IPS-18c (cell line): Measurements from ENCODE around the gene OGFR.

Experiments used
- H3K4me3 ChIP-seq: 2 replicates; pipeline ENCODE4 v1.7.0; 2013; ENCODE audit warnings: low read depth, mild to moderate bottlenecking, low read length, moderate library complexity; ENCODE audit not compliant: insufficient read depth
- H3K9me3 ChIP-seq: one replicate; pipeline ENCODE4 v1.6.1; 2013; ENCODE audit warnings: mild to moderate bottlenecking, low read length, moderate library complexity; ENCODE audit not compliant: control insufficient read depth, insufficient read depth

Gene OGFR

GRCh38 chr20:62816884-62817873 is 12.5 kb downstream of the OGFR start, which contains the start of gene COL9A3:
COL9A3 (plus strand) TSS chr20:62817050; CDS start chr20:62817065, 15 bp downstream.
- H3K9me3 ChIP-seq, result no peaks in the 10 kb centered on the region
- H3K4me3 ChIP-seq, result peak within 1 kb of the TSS; percentile 58

- Histone ChIP-seq H3K9me3 (no peaks in the 10 kb centered on the region), H3K4me3 (peak overlapping the region; percentile 58; the same call in 1 of the 2 replicates)
Observed at GRCh38 chr20:62817975-62818591, 13.4 kb downstream of the OGFR start.

DNA sequence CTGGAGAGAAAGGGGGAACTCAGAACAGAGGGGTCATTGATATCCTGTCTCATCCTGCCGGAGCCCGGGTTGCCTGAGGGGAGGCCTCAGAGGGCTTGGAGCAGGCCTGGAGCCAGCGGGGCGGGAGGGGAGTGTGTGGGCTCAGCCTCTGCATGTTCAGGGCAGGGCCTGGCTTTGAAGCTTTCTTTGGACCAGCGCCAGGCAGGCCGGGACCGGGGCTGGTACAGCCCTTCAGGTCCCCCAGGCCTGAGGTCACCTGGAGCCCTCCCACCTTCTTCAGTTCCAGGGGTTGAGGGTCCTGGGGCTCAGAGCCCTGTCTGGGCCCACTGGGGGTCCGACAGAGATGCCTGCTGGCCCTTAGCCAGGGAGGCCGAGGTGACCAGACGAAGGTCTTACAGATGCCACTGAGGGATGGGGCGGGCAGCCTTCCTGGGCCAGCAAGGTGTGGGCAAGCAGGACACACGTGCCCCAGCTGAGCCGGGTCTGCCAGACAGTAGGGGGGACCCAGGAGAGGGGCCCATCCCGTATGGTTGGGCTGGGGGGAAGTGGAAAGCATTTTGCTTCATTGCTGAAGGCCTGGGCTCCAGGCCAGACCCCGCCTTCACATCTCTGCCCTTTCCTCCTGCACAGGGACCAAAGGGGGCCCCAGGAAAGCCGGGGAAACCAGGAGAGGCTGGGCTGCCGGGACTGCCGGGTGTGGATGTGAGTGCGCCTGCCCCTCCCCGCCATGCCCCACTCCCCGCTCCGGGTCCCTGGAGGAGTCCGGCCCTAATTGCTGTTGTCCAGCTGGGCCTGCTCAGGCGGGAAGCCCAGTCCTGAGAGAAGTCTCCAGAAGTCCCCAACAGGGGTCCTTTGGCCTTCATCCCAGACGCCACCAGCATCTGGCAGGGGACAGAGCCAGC is 14.2 kb downstream of the OGFR start:
- H3K9me3 ChIP-seq, result no peaks in the 10 kb centered on the region
- H3K4me3 ChIP-seq, result no peak overlapping the region

- no peaks in the 10 kb centered on the region for H3K9me3 ChIP-seq
- no peak overlapping the region for H3K4me3 ChIP-seq
Observed at GRCh38 chr20:62819494-62820174, 15.0 kb downstream of the OGFR start.

GRCh38 chr20:62820208-62820961 is 15.8 kb downstream of the OGFR start:
- H3K9me3 ChIP-seq, result no peaks in the 10 kb centered on the region

DNA sequence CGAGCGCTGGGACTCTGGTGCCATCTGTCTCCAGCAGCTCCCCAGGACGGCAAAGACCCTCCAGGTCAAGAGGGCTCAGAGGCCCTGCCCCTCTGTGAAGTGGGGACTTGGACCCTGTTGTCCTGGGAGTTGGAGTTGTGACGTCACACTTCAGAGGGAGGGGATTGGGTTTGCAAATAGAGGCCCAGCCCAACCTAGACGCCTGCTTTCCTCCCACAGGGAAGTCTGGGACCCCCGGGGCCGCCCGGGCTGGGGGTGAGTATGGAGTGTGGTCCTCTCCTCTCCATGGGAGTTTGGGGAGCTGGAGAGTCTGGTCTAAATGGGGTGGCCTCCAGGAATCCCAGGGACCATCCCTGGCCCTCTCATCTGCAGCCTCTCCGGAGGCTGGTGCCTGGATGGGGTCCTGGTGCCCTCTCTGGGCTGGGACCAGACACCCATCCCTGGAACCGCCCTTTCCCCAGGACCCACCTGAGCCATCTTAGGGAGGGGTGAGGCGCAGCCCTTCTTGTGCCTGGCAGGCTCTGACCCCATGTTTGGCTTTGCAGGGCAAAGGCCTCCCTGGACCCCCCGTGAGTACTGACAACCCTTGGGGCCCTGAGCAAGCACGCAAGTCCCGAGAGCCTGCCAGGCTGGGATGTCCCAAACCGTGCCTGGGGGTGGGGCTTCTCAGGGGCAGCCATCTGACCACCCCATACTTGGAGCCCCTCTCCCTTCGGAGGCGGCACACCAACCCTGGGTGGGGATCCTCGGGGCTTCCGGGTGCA is 16.5 kb downstream of the OGFR start:
- H3K4me3 ChIP-seq, result no peak overlapping the region; the same call in 1 of the 2 replicates
- no peaks in the 10 kb centered on the region for H3K9me3 ChIP-seq

More at GRCh38 chr20:62820208-62820961, 15.8 kb downstream of the OGFR start:
- H3K4me3 ChIP-seq, result no peak overlapping the region; the same call in 1 of the 2 replicates

GRCh38 chr20:62821726-62822210 is 17.1 kb downstream of the OGFR start:
- H3K4me3 ChIP-seq, result no peak overlapping the region
- H3K9me3 ChIP-seq, result no peaks in the 10 kb centered on the region

DNA sequence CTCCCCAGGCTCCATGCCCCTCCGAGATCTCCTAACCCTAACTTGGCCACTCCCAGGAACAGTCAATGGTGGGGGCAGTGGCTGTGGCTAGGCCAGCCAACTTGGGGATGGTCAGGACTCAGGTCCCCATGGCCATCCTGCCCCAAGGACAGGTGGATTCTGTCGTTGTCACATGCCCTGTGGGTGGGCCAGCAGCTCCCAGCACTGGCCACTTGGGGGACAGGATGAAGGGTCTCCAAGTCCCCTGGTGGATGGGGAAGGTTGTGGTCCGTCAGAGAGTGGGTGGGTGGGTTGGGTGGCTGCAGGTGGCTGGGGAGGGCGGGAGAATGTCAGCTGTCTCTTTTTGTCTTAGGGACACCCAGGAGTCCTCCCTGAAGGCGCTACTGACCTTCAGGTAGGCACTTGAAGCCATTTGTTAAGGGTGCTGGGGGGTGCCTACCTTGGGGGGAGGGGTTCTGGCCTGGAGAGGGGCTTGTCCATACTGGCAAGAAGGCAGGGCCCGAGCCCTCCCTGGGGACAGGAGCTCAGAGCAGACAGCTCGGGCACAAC is 17.7 kb downstream of the OGFR start:
- Histone ChIP-seq H3K9me3 (no peaks in the 10 kb centered on the region), H3K4me3 (no peak overlapping the region)

- H3K4me3 ChIP-seq, result no peak overlapping the region
- H3K9me3 ChIP-seq, result no peaks in the 10 kb centered on the region
Observed at GRCh38 chr20:62822788-62823651, 18.4 kb downstream of the OGFR start.

DNA sequence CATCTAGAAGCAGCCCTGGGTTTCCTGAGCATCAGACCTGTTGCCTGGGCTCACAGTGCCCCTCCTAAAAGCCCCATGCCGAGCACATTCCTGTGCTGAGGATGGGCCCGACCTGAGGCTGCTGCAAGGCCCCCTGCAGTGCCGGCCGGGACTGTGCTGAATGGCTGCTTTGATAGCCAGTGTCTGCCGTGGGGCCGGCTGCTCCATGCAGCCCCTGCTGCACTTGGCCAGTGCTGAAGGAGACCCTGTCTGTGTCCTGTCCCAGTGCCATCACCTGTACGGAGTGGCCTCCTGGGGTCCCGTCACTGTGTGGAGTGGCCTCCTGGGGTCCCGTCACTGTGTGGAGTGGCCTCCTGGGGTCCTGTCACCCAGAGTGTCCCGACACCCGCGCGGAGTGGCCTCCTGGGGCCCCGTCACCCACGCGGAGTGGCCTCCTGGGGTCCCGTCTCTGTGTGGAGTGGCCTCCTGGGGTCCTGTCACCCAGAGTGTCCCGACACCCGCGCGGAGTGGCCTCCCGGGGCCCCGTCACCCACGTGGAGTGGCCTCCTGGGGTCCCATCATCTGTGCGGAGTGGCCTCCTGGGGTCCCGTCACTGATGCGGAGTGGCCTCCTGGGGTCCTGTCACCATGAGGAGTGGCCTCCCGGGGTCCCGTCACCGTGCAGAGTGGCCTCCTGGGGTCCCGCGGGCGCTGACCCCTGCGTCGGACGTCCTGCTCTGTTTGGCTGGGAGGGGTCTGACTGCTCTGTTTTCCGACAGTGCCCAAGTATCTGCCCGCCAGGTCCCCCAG is 19.2 kb downstream of the OGFR start:
- Histone ChIP-seq H3K4me3 (no peak overlapping the region), H3K9me3 (no peaks in the 10 kb centered on the region)

DNA sequence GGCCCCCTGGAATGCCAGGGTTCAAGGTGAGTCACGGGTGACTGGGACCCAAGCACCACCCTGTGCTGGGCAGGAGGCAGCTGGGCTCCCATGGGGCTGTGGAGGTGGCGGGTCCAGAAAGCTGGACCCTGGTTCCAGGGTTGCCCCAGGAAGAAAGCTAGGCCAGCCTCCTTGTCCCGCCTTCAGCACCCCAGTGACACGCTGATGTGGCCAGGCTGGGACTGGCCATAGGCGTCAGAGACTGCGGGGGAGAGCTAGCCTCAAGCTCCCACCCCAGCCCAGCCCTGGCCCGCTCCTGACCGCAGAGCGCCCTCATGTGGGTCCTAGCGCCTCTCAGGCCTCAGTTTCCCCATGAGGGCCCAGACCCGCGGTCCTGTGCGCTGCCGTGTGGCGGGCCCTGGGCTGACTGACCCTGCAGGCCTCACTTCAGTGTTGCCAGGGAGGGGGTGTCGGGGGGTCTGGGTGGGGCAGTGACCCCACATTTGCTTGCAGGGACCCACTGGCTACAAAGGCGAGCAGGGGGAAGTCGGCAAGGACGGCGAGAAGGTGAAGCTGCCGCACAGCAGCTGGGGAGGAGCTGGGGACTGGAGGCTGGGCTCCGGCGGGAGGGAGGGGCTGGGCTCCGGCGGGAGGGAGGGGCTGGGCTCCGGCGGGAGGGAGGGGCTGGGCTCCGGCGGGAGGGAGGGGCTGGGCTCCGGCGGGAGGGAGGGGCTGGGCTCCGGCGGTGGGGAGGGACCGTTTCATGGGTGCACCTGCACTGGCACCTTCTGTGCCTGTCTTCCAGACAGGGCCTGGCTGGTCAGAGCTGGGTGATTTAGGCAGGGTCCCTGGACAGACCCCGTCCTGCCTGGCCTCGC is 20.1 kb downstream of the OGFR start:
- no peaks in the 10 kb centered on the region for H3K9me3 ChIP-seq
- no peak overlapping the region; the same call in 1 of the 2 replicates for H3K4me3 ChIP-seq

- no peak overlapping the region for H3K4me3 ChIP-seq
- no peaks in the 10 kb centered on the region for H3K9me3 ChIP-seq
Observed at GRCh38 chr20:62825333-62825985, 20.8 kb downstream of the OGFR start.
